ENCODE measurements around the gene ISLR. TPM values are rescaled to one million over a fixed set of nuclear protein-coding genes. Genes with fewer than 3 reads are reported as not detected.

ISLR gene
- total RNA-seq, 1 experiment from 2014 or later, result 0.12 TPM

- Histone ChIP-seq H3K4me2 (ENCODE audit: low read length) (no peak overlapping the region), H3K27ac (ENCODE audit: low read depth, low read length) (no peak overlapping the region), H4K20me1 (ENCODE audit: insufficient read depth) (no peaks in the 10 kb centered on the region), H2AFZ (ENCODE audit: low read depth, low read length, poor library complexity, severe bottlenecking) (no peak overlapping the region), H3K9ac (ENCODE audit: low read length) (no peak overlapping the region), H3K9me3 (ENCODE audit: control insufficient read depth in 1 of 2, insufficient read depth in 1 of 2, low read depth in 1 of 2, low read length in 2 of 2) (no peaks in the 10 kb centered on the region), H3K27me3 (ENCODE audit: insufficient read depth, low read length) (no peaks in the 10 kb centered on the region), H3K9me2 (ENCODE audit: insufficient read depth) (no peaks in the 10 kb centered on the region), H3K36me3 (ENCODE audit: control insufficient read depth in 1 of 2, insufficient read depth in 2 of 2, low read length in 2 of 2) (no peaks in the 10 kb centered on the region), H3K79me2 (ENCODE audit: insufficient read depth, low read length) (no peaks in the 10 kb centered on the region), H3K4me3 (replicated peaks in 1 of 2; ENCODE audit: low read depth in 1 of 2, low read length in 2 of 2) (no peak overlapping the region), H3K4me1 (ENCODE audit: control insufficient read depth in 1 of 2, insufficient read depth in 2 of 2, low read length in 2 of 2) (no peaks in the 10 kb centered on the region)
- RAD21 ChIA-PET (ENCODE audit: low non-redundant PET in 1 of 2, low total read pairs in 2 of 2, uncharacterized antibody in 2 of 2, unreplicated experiment in 2 of 2), result no interaction called here
- DNase-seq (ENCODE audit: low read depth, low spot score) (no peak), ATAC-seq (no peak)
- POLR2A ChIA-PET, result no interaction called here
- BruUV-seq (replicated peaks), result no TSS peak
- CTCF ChIA-PET, result interaction anchor here (0.9 kb wide), 1 partner anchor 151 kb away, joined by 3 read pairs; no protein-coding TSS in a partner anchor
- intact Hi-C loops (cut with micrococcal nuclease), result no loop called here
- no peak for TF ChIP-seq ZNF274 (IDR thresholded peaks at IDR 0.05; ENCODE audit: low read depth, low read length)
- no peak for TF ChIP-seq CTCF (IDR thresholded peaks at IDR 0.05 in 2 of 3, conservative IDR thresholded peaks at IDR 0.05 in 1 of 3; ENCODE audit: borderline replicate concordance in 1 of 3, insufficient read depth in 1 of 3, low read depth in 2 of 3, low read length in 2 of 3)
- TF ChIP-seq MAX (IDR thresholded peaks at IDR 0.05), result no peak
- TF ChIP-seq JUND (IDR thresholded peaks at IDR 0.05), result no peak
- TF ChIP-seq REST (IDR thresholded peaks at IDR 0.05; ENCODE audit: low read depth), result no peak
- TF ChIP-seq YY1 (IDR thresholded peaks at IDR 0.05; ENCODE audit: extremely low read depth, insufficient replicate concordance, low read depth, low read length), result no peak
- no peak for TF ChIP-seq RAD21 (IDR thresholded peaks at IDR 0.05; ENCODE audit: low read depth)
- TF ChIP-seq CBX3 (IDR thresholded peaks at IDR 0.05; ENCODE audit: low read depth), result no peak
- TF ChIP-seq SRF (IDR thresholded peaks at IDR 0.05; ENCODE audit: low read depth), result no peak
- TF ChIP-seq ELF1 (IDR thresholded peaks at IDR 0.05; ENCODE audit: borderline replicate concordance, low read depth), result no peak
- TF ChIP-seq SIN3A (IDR thresholded peaks at IDR 0.05; ENCODE audit: low read depth), result no peak
- no peak for TF ChIP-seq EZH2 (IDR thresholded peaks at IDR 0.05)
- TF ChIP-seq POLR2AphosphoS5 (IDR thresholded peaks at IDR 0.05; ENCODE audit: low read depth, low read length), result no peak
- no peak for TF ChIP-seq FOSL1 (IDR thresholded peaks at IDR 0.05; ENCODE audit: low read depth)
- TF ChIP-seq POLR2A (IDR thresholded peaks at IDR 0.05; ENCODE audit: borderline replicate concordance, extremely low read depth, insufficient read depth, insufficient read length), result no peak
- TF ChIP-seq EGR1 (IDR thresholded peaks at IDR 0.05; ENCODE audit: low read depth), result no peak
- TF ChIP-seq ZFX (IDR thresholded peaks at IDR 0.05), result no peak
- no peak for TF ChIP-seq EZH2phosphoT487 (IDR thresholded peaks at IDR 0.05; ENCODE audit: borderline replicate concordance)
- TF ChIP-seq CEBPB (IDR thresholded peaks at IDR 0.05; ENCODE audit: low read depth), result no peak
Observed at GRCh38 chr15:74156678-74157411, 16.7 kb upstream of the ISLR start.

Data from HCT116 (cell line).